Ishikawa (cell line): ENCODE data around the gene PTDSS2.

Experiments used
- CEBPB ChIP-seq: IDR thresholded peaks from 2 replicates; pipeline ENCODE4 v1.6.1; 2012
- CREB1 ChIP-seq: IDR thresholded peaks from 2 replicates; pipeline ENCODE4 v1.6.1; 2012; ENCODE audit warnings: low read depth
- EGR1 ChIP-seq: IDR thresholded peaks from 2 replicates; pipeline ENCODE4 v1.6.1; 2012
- EP300 ChIP-seq: IDR thresholded peaks from 2 replicates; pipeline ENCODE4 v1.6.1; 2012; ENCODE audit warnings: borderline replicate concordance
- FOXM1 ChIP-seq: IDR thresholded peaks from 2 replicates; pipeline ENCODE4 v1.6.1; 2012; ENCODE audit warnings: low read depth, borderline replicate concordance
- MAX ChIP-seq: IDR thresholded peaks from 2 replicates; pipeline ENCODE4 v1.6.1; 2012
- NFIC ChIP-seq: IDR thresholded peaks from 2 replicates; pipeline ENCODE4 v1.6.1; 2012
- RAD21 ChIP-seq: IDR thresholded peaks from 2 replicates; pipeline ENCODE4 v1.6.1; 2012; ENCODE audit warnings: low read depth
- TAF1 ChIP-seq: IDR thresholded peaks from 2 replicates; pipeline ENCODE4 v1.6.1; 2012; ENCODE audit warnings: low read depth, mild to moderate bottlenecking
- TCF12 ChIP-seq: IDR thresholded peaks from 2 replicates; pipeline ENCODE4 v1.6.1; 2012; ENCODE audit warnings: low read depth
- TEAD4 ChIP-seq: IDR thresholded peaks from 2 replicates; pipeline ENCODE4 v1.6.1; 2012
- YY1 ChIP-seq: IDR thresholded peaks from 2 replicates; pipeline ENCODE4 v1.6.1; 2012; ENCODE audit warnings: low read depth
- ZBTB7A ChIP-seq: IDR thresholded peaks from 2 replicates; pipeline ENCODE4 v1.6.1; 2012; ENCODE audit warnings: low read depth
- TF ChIP-seq, protein P1 (sequence below): IDR thresholded peaks from 2 replicates; pipeline ENCODE4 v1.6.1; 2012
- TF ChIP-seq, protein P2 (sequence below): IDR thresholded peaks from 2 replicates; pipeline ENCODE4 v1.6.1; 2012; ENCODE audit warnings: low read depth, mild to moderate bottlenecking

PTDSS2 gene

GRCh38 chr11:520428-521176 lies 70.5 kb downstream of the PTDSS2 start:
- TF ChIP-seq TCF12 = no peak
- TF ChIP-seq FOXM1 = no peak
- TF ChIP-seq CREB1 = no peak
- no peak for TF ChIP-seq NFIC
- no peak for TF ChIP-seq TAF1
- TF ChIP-seq ZBTB7A = no peak
- TF ChIP-seq TEAD4 = no peak
- no peak for TF ChIP-seq MAX
- TF ChIP-seq EP300 = no peak
- TF ChIP-seq CEBPB = no peak
- TF ChIP-seq EGR1 = no peak
- TF ChIP-seq, protein P1, sequence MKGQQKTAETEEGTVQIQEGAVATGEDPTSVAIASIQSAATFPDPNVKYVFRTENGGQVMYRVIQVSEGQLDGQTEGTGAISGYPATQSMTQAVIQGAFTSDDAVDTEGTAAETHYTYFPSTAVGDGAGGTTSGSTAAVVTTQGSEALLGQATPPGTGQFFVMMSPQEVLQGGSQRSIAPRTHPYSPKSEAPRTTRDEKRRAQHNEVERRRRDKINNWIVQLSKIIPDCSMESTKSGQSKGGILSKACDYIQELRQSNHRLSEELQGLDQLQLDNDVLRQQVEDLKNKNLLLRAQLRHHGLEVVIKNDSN = no peak
- TF ChIP-seq RAD21 = no peak

DNA sequence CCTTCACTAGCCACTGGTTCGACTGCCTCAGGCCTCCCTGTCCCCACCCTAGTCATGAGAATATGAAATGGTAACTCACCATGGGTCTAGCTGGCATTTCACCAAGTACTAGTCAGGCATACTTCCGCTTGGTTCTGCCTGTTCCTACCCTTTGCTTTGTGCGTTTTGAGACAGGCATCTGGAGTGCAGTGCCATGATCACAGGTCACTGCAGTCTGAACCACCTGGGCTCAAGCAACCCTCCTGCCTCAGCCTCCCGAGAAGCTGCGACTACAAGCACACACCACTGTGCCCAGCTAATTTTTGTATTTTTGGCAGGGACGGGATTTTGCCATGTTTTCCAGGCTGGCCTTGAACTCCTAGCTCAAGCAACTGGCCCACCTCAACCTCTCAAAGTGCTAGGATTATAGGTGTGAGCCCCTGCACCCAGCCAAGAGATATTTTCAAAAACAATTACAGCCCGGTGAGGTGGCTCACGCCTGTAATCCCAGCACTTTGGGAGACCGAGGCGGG lies 71.2 kb downstream of the PTDSS2 start:
- TF ChIP-seq TEAD4 (no peak), MAX (no peak), RAD21 (no peak), TAF1 (no peak)

DNA sequence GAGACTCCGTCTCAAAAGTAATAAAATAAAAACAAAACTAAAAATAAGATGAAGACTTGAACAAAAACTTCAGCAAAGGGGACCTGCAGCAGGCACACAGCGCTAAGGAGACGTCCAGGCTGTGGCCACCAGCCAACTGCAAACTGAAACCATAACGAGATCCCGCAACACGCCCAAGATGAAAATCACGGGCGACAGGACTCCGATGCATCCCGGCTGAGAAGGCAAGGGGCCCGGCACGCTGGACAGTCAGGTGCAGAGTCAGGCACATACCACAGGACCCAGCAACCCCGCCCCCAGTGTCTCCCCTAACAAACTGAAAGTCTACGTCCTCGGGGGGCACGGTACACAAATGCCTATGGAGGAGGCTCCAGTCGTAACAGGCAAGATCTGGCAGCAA lies 76.1 kb downstream of the PTDSS2 start:
- no peak for TF ChIP-seq TCF12
- TF ChIP-seq EP300 = no peak
- TF ChIP-seq, protein P2, sequence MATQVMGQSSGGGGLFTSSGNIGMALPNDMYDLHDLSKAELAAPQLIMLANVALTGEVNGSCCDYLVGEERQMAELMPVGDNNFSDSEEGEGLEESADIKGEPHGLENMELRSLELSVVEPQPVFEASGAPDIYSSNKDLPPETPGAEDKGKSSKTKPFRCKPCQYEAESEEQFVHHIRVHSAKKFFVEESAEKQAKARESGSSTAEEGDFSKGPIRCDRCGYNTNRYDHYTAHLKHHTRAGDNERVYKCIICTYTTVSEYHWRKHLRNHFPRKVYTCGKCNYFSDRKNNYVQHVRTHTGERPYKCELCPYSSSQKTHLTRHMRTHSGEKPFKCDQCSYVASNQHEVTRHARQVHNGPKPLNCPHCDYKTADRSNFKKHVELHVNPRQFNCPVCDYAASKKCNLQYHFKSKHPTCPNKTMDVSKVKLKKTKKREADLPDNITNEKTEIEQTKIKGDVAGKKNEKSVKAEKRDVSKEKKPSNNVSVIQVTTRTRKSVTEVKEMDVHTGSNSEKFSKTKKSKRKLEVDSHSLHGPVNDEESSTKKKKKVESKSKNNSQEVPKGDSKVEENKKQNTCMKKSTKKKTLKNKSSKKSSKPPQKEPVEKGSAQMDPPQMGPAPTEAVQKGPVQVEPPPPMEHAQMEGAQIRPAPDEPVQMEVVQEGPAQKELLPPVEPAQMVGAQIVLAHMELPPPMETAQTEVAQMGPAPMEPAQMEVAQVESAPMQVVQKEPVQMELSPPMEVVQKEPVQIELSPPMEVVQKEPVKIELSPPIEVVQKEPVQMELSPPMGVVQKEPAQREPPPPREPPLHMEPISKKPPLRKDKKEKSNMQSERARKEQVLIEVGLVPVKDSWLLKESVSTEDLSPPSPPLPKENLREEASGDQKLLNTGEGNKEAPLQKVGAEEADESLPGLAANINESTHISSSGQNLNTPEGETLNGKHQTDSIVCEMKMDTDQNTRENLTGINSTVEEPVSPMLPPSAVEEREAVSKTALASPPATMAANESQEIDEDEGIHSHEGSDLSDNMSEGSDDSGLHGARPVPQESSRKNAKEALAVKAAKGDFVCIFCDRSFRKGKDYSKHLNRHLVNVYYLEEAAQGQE = no peak
- no peak for TF ChIP-seq ZBTB7A
- no peak for TF ChIP-seq RAD21
- no peak for TF ChIP-seq CREB1
- TF ChIP-seq, protein P1 = no peak
- no peak for TF ChIP-seq FOXM1
- no peak for TF ChIP-seq EGR1
- no peak for TF ChIP-seq TAF1
- TF ChIP-seq CEBPB = no peak
- TF ChIP-seq NFIC = no peak
- TF ChIP-seq TEAD4 = no peak

DNA sequence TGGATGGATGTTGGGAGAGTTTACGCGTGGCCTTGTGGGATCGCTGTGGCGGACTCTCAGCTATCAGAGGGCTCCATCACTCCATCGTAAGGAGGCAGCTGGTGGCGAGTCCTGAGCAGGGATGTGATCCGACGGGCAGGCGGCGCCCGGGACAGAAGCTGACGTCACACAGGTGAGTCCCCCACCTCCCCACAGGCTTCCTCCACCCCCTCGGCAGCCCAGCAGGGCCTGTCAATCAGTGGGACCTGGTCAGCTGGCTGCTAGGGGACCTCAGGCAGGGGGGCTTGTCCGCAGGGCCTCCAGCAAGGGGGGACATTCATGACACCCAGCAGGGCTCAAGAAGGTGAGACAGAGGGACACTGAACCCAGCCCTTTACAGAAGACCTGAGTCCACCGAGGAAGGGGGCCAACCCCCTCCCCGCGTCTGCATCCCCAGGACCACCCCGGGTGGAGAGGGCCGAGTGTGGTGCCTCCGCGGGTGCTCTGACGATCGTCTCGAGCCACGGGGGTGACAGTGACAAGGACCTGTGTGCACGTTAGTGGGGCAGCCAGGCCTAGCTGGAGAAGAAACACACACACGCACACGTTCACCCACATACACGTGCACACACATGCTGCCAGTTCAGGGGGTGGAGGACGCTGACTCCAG lies 78.2 kb downstream of the PTDSS2 start:
- no peak for TF ChIP-seq ZBTB7A
- no peak for TF ChIP-seq NFIC
- no peak for TF ChIP-seq CEBPB
- no peak for TF ChIP-seq TEAD4

DNA sequence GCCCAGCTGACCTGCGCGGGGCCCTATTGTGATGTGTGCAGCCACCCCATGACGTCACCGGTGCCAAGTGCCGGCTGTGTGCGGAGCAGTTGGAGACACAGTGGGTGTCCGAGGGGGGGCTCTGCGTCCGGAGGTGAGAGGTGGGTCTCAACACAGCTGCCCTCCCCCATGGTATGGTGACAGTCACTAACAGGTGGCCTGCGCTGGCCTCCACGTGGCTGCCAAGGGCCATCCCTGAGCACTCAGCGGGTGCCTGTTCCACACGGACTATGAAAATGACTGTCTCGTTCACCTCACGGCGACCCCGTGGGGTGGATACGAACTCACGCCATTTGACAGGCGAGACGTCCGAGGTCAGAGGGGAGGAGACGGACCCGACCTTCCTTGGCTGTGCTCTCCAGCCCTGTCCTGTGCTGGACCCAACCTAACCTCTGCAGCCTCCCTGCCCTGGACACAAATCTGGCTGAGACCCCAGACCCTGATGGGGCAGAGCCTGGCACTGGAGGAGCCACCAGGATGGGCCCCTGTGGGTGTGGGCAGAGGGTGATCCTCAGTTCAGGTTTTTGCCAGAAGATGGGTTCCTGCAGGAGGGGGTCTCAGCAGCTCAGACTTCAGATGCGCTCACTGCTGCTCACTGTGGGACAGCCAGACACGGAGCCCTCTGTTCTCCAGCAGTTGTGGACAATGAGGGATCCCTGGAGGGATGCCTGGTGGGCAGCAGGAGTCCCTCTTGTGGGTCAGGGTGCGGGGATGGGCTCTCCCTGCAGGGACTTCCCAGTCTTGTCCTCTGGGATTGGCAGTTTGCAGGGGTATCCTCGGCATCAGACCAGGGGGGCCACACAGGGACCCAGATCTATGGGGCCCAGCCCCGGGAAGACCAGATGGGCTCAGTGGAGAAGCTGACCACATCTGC lies 79.0 kb downstream of the PTDSS2 start:
- TF ChIP-seq, protein P1 = no peak
- TF ChIP-seq NFIC (no peak), TAF1 (no peak), MAX (no peak), EP300 (no peak), EGR1 (no peak), RAD21 (no peak), TEAD4 (no peak), TCF12 (no peak), YY1 (no peak), CREB1 (no peak), CEBPB (no peak), FOXM1 (no peak), ZBTB7A (no peak)
- TF ChIP-seq, protein P2 = no peak
